GM12875 (cell line): ENCODE measurements around the gene MAGEL2.

Source experiments
- H3K4me3 ChIP-seq: one replicate; pipeline ENCODE4 v1.5.1; 2011; ENCODE audit warnings: low read depth, low read length, control low read depth
- TF ChIP-seq, protein P1 (sequence below): IDR thresholded peaks from 2 replicates; pipeline ENCODE4 v1.5.1; 2011; ENCODE audit warnings: low read depth, mild to moderate bottlenecking, control low read depth, inconsistent platforms, low read length, moderate library complexity, borderline replicate concordance; ENCODE audit not compliant: insufficient read depth

The MAGEL2 gene

GRCh38 chr15:23671481-23671880, 23.8 kb upstream of the MAGEL2 start:
- no peak overlapping the region for H3K4me3 ChIP-seq
- TF ChIP-seq, protein P1, sequence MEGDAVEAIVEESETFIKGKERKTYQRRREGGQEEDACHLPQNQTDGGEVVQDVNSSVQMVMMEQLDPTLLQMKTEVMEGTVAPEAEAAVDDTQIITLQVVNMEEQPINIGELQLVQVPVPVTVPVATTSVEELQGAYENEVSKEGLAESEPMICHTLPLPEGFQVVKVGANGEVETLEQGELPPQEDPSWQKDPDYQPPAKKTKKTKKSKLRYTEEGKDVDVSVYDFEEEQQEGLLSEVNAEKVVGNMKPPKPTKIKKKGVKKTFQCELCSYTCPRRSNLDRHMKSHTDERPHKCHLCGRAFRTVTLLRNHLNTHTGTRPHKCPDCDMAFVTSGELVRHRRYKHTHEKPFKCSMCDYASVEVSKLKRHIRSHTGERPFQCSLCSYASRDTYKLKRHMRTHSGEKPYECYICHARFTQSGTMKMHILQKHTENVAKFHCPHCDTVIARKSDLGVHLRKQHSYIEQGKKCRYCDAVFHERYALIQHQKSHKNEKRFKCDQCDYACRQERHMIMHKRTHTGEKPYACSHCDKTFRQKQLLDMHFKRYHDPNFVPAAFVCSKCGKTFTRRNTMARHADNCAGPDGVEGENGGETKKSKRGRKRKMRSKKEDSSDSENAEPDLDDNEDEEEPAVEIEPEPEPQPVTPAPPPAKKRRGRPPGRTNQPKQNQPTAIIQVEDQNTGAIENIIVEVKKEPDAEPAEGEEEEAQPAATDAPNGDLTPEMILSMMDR: no peak

GRCh38 chr15:23670970-23671369, 23.3 kb upstream of the MAGEL2 start:
- TF ChIP-seq, protein P1: no peak
- H3K4me3 ChIP-seq: no peak overlapping the region

DNA sequence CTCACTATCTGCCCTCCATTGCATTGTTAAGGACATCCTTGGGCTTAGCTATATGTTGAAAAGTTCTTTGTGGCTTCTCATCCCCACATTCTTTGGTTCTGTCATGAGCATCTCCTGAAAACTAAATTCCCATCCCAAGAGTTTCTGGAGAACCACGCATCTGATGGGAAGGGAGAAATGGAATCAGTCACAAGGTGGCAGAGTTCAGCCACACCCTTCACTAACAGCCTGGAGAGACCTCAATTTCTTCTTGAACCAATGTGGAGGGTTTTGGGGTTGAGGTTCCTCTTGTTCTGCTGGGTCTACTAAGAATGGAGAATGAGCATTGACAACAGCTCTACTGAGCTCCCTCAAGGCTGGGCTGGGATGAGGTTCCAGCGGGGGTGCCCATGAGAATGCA, 15.6 kb upstream of the MAGEL2 start:
- TF ChIP-seq, protein P1: no peak
- H3K4me3 ChIP-seq: no peak overlapping the region

GRCh38 chr15:23648920-23649515, 1.4 kb upstream of the MAGEL2 start:
- TF ChIP-seq, protein P1: no peak
- H3K4me3 ChIP-seq: no peak overlapping the region

GRCh38 chr15:23647001-23647295, 719 bp downstream of the MAGEL2 start:
- TF ChIP-seq, protein P1: no peak
- no peak overlapping the region for H3K4me3 ChIP-seq

GRCh38 chr15:23646165-23647000, 1.3 kb downstream of the MAGEL2 start:
- H3K4me3 ChIP-seq: no peak overlapping the region
- TF ChIP-seq, protein P1: no peak
